ENCODE results near the gene MBD3. TPM values are rescaled to one million over a fixed set of nuclear protein-coding genes. Genes with fewer than 3 reads are reported as not detected.

Gene MBD3
- total and polyA plus RNA-seq, 2 experiments from 2014 or later: 66.6 to 84.5 TPM

DNA sequence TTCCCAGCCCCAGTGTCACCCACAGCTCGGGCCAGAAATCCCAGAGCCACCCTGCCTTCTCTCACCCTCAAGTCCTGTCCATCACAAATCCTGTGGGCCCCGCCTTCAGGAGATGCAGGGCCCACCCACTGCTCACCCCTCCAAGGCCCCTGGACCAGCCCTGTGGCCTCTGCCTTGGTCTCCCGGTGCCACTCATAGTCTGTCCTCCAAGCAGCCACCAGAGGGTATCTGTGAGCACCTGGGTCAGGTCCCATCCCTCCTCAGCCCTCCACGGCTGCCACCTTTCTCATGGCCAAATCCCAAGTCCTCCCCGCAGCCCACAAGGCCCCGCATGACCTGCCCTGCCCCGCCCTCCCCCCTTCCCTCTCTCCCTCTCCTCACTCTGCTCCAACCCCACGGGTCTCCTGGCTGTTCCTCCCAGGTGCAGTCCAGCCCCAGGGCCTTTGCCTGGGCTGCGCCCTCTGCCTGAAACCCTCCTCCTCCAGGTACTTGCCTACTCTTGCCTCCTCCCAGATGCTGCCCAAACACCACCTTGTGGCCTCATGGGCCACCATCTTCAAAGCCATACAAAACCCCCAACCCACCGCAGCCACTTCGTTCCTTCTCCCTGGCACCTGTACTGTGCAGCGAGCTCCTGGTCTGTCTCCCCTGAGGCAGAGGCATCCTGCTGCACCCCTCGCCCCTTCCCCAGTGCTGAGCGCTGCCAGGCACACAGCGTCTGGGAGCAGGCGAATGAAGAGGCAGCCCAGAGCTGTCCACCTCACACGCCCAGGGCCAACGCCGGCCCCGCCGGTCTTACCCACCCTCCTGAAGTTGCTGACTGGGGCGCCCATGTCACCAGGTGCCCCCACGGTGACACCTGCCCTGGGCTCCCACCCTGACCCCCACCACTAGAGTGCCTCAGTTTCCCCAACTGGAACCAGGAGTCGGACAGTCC is 25.8 kb upstream of the MBD3 start:
- Histone ChIP-seq H3K4me1 (ENCODE audit: insufficient read depth) (no peaks in the 10 kb centered on the region), H4K20me1 (ENCODE audit: insufficient read depth, poor library complexity, severe bottlenecking) (peaks cover 3% of the 10 kb centered on the region), H3K27me3 (no peaks in the 10 kb centered on the region), H3K36me3 (replicated peaks; ENCODE audit: insufficient read depth, low read depth) (no peaks in the 10 kb centered on the region), H3K27ac (no peak overlapping the region), H3K4me2 (no peak overlapping the region), H3K9me3 (ENCODE audit: low read depth) (no peaks in the 10 kb centered on the region), H2AFZ (no peak overlapping the region), H3K9me2 (replicated peaks; ENCODE audit: insufficient read depth) (no peaks in the 10 kb centered on the region), H3K79me2 (no peaks in the 10 kb centered on the region), H3K4me3 (no peak overlapping the region)
- DNase-seq (ENCODE audit: low spot score): peak; percentile 47
- no peak for TF ChIP-seq EZH2 (IDR thresholded peaks at IDR 0.05; ENCODE audit: borderline replicate concordance)
- TF ChIP-seq, protein P1, sequence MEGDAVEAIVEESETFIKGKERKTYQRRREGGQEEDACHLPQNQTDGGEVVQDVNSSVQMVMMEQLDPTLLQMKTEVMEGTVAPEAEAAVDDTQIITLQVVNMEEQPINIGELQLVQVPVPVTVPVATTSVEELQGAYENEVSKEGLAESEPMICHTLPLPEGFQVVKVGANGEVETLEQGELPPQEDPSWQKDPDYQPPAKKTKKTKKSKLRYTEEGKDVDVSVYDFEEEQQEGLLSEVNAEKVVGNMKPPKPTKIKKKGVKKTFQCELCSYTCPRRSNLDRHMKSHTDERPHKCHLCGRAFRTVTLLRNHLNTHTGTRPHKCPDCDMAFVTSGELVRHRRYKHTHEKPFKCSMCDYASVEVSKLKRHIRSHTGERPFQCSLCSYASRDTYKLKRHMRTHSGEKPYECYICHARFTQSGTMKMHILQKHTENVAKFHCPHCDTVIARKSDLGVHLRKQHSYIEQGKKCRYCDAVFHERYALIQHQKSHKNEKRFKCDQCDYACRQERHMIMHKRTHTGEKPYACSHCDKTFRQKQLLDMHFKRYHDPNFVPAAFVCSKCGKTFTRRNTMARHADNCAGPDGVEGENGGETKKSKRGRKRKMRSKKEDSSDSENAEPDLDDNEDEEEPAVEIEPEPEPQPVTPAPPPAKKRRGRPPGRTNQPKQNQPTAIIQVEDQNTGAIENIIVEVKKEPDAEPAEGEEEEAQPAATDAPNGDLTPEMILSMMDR (IDR thresholded peaks at IDR 0.05; ENCODE audit: poor library complexity): peak; percentile 34
- 87% methylated on average over 20 of the region's 24 CpGs for WGBS (ENCODE audit: low lambda C conversion rate, missing lambda C conversion rate)

DNA sequence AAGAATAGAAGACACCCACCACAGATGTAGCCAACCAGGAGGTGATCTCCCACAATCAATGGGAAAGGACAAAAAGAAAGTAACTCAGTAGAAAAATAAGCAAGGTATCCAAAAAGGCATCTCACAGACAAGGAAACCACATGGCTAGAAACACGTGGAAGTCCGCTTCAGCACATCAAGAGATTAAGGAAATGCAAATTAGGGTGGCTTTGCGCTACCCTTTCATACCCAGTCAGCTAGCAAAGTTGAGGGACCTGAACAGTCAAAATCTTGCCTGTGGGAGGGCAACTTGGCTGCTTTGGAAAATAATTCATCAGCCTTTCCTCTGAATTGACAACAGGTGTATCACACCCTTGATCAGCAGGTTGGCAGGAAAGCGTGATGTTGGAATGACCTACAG is 24.2 kb upstream of the MBD3 start:
- Histone ChIP-seq H3K9me2 (replicated peaks; ENCODE audit: insufficient read depth) (no peaks in the 10 kb centered on the region), H3K9me3 (ENCODE audit: low read depth) (no peaks in the 10 kb centered on the region), H3K79me2 (no peaks in the 10 kb centered on the region), H3K36me3 (replicated peaks; ENCODE audit: insufficient read depth, low read depth) (no peaks in the 10 kb centered on the region), H3K4me1 (ENCODE audit: insufficient read depth) (no peaks in the 10 kb centered on the region), H3K27me3 (no peaks in the 10 kb centered on the region), H3K4me2 (no peak overlapping the region), H3K27ac (no peak overlapping the region), H2AFZ (no peak overlapping the region), H4K20me1 (ENCODE audit: insufficient read depth, poor library complexity, severe bottlenecking) (peaks cover 3% of the 10 kb centered on the region), H3K4me3 (no peak overlapping the region)
- WGBS (ENCODE audit: low lambda C conversion rate, missing lambda C conversion rate): 96% methylated on average over 4 of the region's 4 CpGs
- DNase-seq (ENCODE audit: low spot score): no peak
- no peak for TF ChIP-seq EZH2 (IDR thresholded peaks at IDR 0.05; ENCODE audit: borderline replicate concordance)
- TF ChIP-seq, protein P1 (IDR thresholded peaks at IDR 0.05; ENCODE audit: poor library complexity): no peak

DNA sequence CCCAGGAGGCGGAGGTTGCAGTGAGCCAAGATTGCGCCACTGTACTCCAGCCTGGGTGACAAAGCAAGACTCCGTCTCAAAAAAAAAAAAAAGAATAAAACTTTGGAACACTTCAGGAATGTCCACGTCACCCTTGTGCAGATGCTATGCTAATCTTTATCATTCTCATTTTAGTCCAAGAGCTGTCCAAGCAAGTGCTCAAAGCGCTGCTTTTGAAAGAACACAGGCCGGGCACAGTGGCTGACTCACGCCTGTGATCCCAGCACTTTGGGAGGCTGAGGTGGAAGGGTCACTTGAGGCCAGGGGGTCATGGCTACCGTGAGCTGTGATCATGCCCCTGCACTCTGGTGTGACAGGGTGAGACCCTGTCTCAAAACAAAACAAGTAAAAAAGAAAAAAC is 23.7 kb upstream of the MBD3 start:
- H4K20me1 ChIP-seq (ENCODE audit: insufficient read depth, poor library complexity, severe bottlenecking): peaks cover 3% of the 10 kb centered on the region
- TF ChIP-seq EZH2phosphoT487 (IDR thresholded peaks at IDR 0.05; ENCODE audit: low read depth, severe bottlenecking, unreplicated experiment) (no peak), EZH2 (IDR thresholded peaks at IDR 0.05; ENCODE audit: borderline replicate concordance) (no peak)
- TF ChIP-seq, protein P1 (IDR thresholded peaks at IDR 0.05; ENCODE audit: poor library complexity): no peak
- no peak overlapping the region for H2AFZ ChIP-seq
- DNase-seq (ENCODE audit: low spot score): no peak
- H3K9me3 ChIP-seq (ENCODE audit: low read depth): no peaks in the 10 kb centered on the region
- no peaks in the 10 kb centered on the region for H3K36me3 ChIP-seq (replicated peaks; ENCODE audit: insufficient read depth, low read depth)
- no peak overlapping the region for H3K4me2 ChIP-seq
- H3K79me2 ChIP-seq: no peaks in the 10 kb centered on the region
- H3K27ac ChIP-seq: no peak overlapping the region
- no peaks in the 10 kb centered on the region for H3K9me2 ChIP-seq (replicated peaks; ENCODE audit: insufficient read depth)
- H3K4me3 ChIP-seq: no peak overlapping the region
- H3K27me3 ChIP-seq: no peaks in the 10 kb centered on the region
- no peaks in the 10 kb centered on the region for H3K4me1 ChIP-seq (ENCODE audit: insufficient read depth)
- 87% methylated on average over 7 of the region's 8 CpGs for WGBS (ENCODE audit: low lambda C conversion rate, missing lambda C conversion rate)
